A673 (cell line): Measurements from ENCODE around the gene NCAPG2.

Experiments
- CTCF ChIP-seq: fragments of 300-800, 200-600 bp; sonication (generic); conservative IDR thresholded peaks from 2 replicates; pipeline ENCODE4 v1.5.1; 2017; ENCODE audit warnings: low read depth, mild to moderate bottlenecking, antibody characterized with exemption, low read length, moderate library complexity, mixed read lengths
- EZH2 ChIP-seq: fragments of 200-600 bp; sonication (generic); IDR thresholded peaks from 2 replicates; pipeline ENCODE4 v1.6.1; 2017; ENCODE audit warnings: borderline replicate concordance, low read depth, mild to moderate bottlenecking, mixed read lengths, antibody characterized with exemption, low read length; ENCODE audit not compliant: poor library complexity, severe bottlenecking

GRCh38 chr7:158663428-158663741, 41.2 kb downstream of the NCAPG2 start:
- no peak for TF ChIP-seq CTCF
- no peak for TF ChIP-seq EZH2
